DND-41 (cell line): ENCODE results near the gene CTRB2.
"Not testable (repeated sequence)": the region's sequence is repeated elsewhere in the genome, so short reads cannot be mapped to it uniquely, and the experiment has no call there.

Experiments
- ATAC-seq: fragments of 200-7000 bp; cut with Tn5 transposase; 3 replicates; pipeline ENCODE4 v1.9.1; 2021; ENCODE audit warnings: low read depth; ENCODE audit not compliant: insufficient read depth
- DNase-seq: peaks from one replicate; pipeline ENCODE4 v3.0.0-alpha.2; 2020
- H2AFZ ChIP-seq: 2 replicates; pipeline ENCODE4 v1.6.0; 2012; ENCODE audit warnings: low read depth, low read length
- H3K27ac ChIP-seq: 2 replicates; pipeline ENCODE4 v1.5.1; 2012; ENCODE audit warnings: low read length, inconsistent platforms
- H3K27me3 ChIP-seq: fragments of 200-600 bp; sonication (generic); 2 replicates; pipeline ENCODE4 v1.6.0; 2012; ENCODE audit warnings: low read length, mild to moderate bottlenecking, inconsistent platforms; ENCODE audit not compliant: insufficient read depth, poor library complexity
- H3K36me3 ChIP-seq: 2 replicates; pipeline ENCODE4 v1.5.1; 2012; ENCODE audit warnings: low read length, inconsistent platforms; ENCODE audit not compliant: insufficient read depth
- H3K4me1 ChIP-seq: 2 replicates; pipeline ENCODE4 v1.5.1; 2012; ENCODE audit warnings: mild to moderate bottlenecking, low read length; ENCODE audit not compliant: insufficient read depth
- H3K4me2 ChIP-seq: 2 replicates; pipeline ENCODE4 v1.6.0; 2012; ENCODE audit warnings: mild to moderate bottlenecking, moderate library complexity, low read length, inconsistent platforms; ENCODE audit not compliant: insufficient read depth
- H3K4me3 ChIP-seq, 2 experiments: fragments of 200-600 bp in 1 of 2; shearing (Covaris generic) in 1 of 2; 2 replicates each; pipeline ENCODE4 v1.5.1; 2012 to 2016; ENCODE audit warnings: inconsistent platforms in 2 of 2, low read length in 2 of 2, mild to moderate bottlenecking in 2 of 2, low read depth in 1 of 2, moderate library complexity in 1 of 2
- H3K79me2 ChIP-seq: 2 replicates; pipeline ENCODE4 v1.6.0; 2012; ENCODE audit warnings: low read length, inconsistent platforms; ENCODE audit not compliant: insufficient read depth
- H3K9ac ChIP-seq: 2 replicates; pipeline ENCODE4 v1.6.0; 2012; ENCODE audit warnings: low read depth, mild to moderate bottlenecking, inconsistent platforms, low read length, moderate library complexity
- H3K9me3 ChIP-seq: 2 replicates; pipeline ENCODE4 v1.5.1; 2012; ENCODE audit warnings: low read length, moderate library complexity, mild to moderate bottlenecking, inconsistent platforms; ENCODE audit not compliant: insufficient read depth, severe bottlenecking
- H4K20me1 ChIP-seq: 2 replicates; pipeline ENCODE4 v1.6.0; 2012; ENCODE audit warnings: low read length; ENCODE audit not compliant: insufficient read depth
- CTCF ChIP-seq: IDR thresholded peaks from 2 replicates; pipeline ENCODE4 v1.5.1; 2012; ENCODE audit warnings: borderline replicate concordance, low read length, moderate library complexity, mild to moderate bottlenecking; ENCODE audit not compliant: poor library complexity, severe bottlenecking; ENCODE audit errors: extremely low read depth
- EZH2 ChIP-seq: IDR thresholded peaks from 3 replicates; pipeline ENCODE4 v1.6.1; 2012; ENCODE audit warnings: borderline replicate concordance, low read depth, mild to moderate bottlenecking, moderate library complexity, low read length, inconsistent platforms; ENCODE audit not compliant: severe bottlenecking

The CTRB2 gene

GRCh38 chr16:75207831-75208230 is 870 bp upstream of the CTRB2 start:
- H3K27me3 ChIP-seq = no peaks in the 10 kb centered on the region
- no peaks in the 10 kb centered on the region for H3K36me3 ChIP-seq
- H3K79me2 ChIP-seq = no peaks in the 10 kb centered on the region
- no peaks in the 10 kb centered on the region for H3K4me1 ChIP-seq
- TF ChIP-seq EZH2 (no peak), CTCF (no peak)
- H3K4me2 ChIP-seq = no peak overlapping the region
- DNase-seq = no peak
- no peak overlapping the region for H3K27ac ChIP-seq
- no peak overlapping the region for H2AFZ ChIP-seq
- no peak overlapping the region for H3K9ac ChIP-seq
- H4K20me1 ChIP-seq = no peaks in the 10 kb centered on the region
- H3K4me3 ChIP-seq = no peak overlapping the region
- ATAC-seq = no peak
- H3K9me3 ChIP-seq = no peaks in the 10 kb centered on the region

- H2AFZ ChIP-seq = not testable (repeated sequence)
Measured at GRCh38 chr16:75205961-75206748, 806 bp downstream of the CTRB2 start.

GRCh38 chr16:75205438-75205837 is 1.5 kb downstream of the CTRB2 start:
- not testable (repeated sequence) for H3K27ac ChIP-seq, ATAC-seq, H3K9ac ChIP-seq, H3K36me3 ChIP-seq, H3K4me3 ChIP-seq, H3K79me2 ChIP-seq, H4K20me1 ChIP-seq, H3K4me1 ChIP-seq, H2AFZ ChIP-seq, H3K4me2 ChIP-seq, DNase-seq, H3K27me3 ChIP-seq, H3K9me3 ChIP-seq

More at GRCh38 chr16:75205961-75206748, 806 bp downstream of the CTRB2 start:
- not testable (repeated sequence) for H3K27me3 ChIP-seq, DNase-seq, ATAC-seq, H3K36me3 ChIP-seq, H3K27ac ChIP-seq, H3K4me3 ChIP-seq, H3K4me1 ChIP-seq, H3K4me2 ChIP-seq, H4K20me1 ChIP-seq, H3K9ac ChIP-seq, H3K79me2 ChIP-seq, H3K9me3 ChIP-seq

GRCh38 chr16:75204905-75205304 is 2.1 kb downstream of the CTRB2 start:
- H4K20me1 ChIP-seq, H3K79me2 ChIP-seq, H3K4me3 ChIP-seq, DNase-seq, H3K4me1 ChIP-seq, H3K9me3 ChIP-seq, H3K4me2 ChIP-seq, H3K27ac ChIP-seq, H3K36me3 ChIP-seq, H2AFZ ChIP-seq, ATAC-seq, H3K9ac ChIP-seq, H3K27me3 ChIP-seq: not testable (repeated sequence)

- H3K4me1 ChIP-seq = peaks cover 3% of the 10 kb centered on the region
- H2AFZ ChIP-seq = no peak overlapping the region
- H3K9ac ChIP-seq = no peak overlapping the region
- ATAC-seq = no peak
- no peak for DNase-seq
- H4K20me1 ChIP-seq = no peaks in the 10 kb centered on the region
- H3K9me3 ChIP-seq = no peaks in the 10 kb centered on the region
- no peak overlapping the region for H3K4me2 ChIP-seq
- H3K27ac ChIP-seq = no peak overlapping the region
- TF ChIP-seq CTCF (no peak), EZH2 (no peak)
- H3K4me3 ChIP-seq = no peak overlapping the region
- no peaks in the 10 kb centered on the region for H3K36me3 ChIP-seq
- no peaks in the 10 kb centered on the region for H3K79me2 ChIP-seq
- no peaks in the 10 kb centered on the region for H3K27me3 ChIP-seq
Measured at GRCh38 chr16:75204410-75204758, 2.6 kb downstream of the CTRB2 start.
